IMR-90 (cell line): ENCODE data around the gene B3GALT4. TPM values are rescaled to one million over a fixed set of nuclear protein-coding genes. Genes with fewer than 3 reads are reported as not detected.

Experiments
- ATAC-seq: fragments of 200-7000 bp; cut with Tn5 transposase; 2 replicates; pipeline ENCODE4 v1.9.1; 2020; ENCODE audit warnings: low read depth, mild to moderate bottlenecking, moderate library complexity
- BruUV-seq: library from RNA; stranded (reverse); fragments of 400-500 nt; replicated peaks from 2 replicates; lab custom pipeline; 2021; lab: Mats Ljungman, UMichigan
- CTCF ChIA-PET: fragments of 300-600 bp; formaldehyde crosslinking; extraction: SDS; loops from one replicate; lab custom pipeline; 2021; ENCODE audit warnings: antibody characterized with exemption; lab: Yijun Ruan, JAX
- POLR2A ChIA-PET: fragments of 300-600 bp; sonication (Branson Sonifier 250); formaldehyde crosslinking; loops from one replicate; lab custom pipeline; 2022; ENCODE audit warnings: antibody characterized with exemption; ENCODE audit not compliant: unreplicated experiment; lab: Charles Lee
- DNase-seq: peaks from one replicate; pipeline ENCODE4 v3.0.0; 2013
- H2AFZ ChIP-seq: replicated peaks from 2 replicates; pipeline ENCODE3; 2013; ENCODE audit warnings: low read length, mild to moderate bottlenecking; ENCODE audit not compliant: poor library complexity
- H2AK5ac ChIP-seq: 2 replicates; pipeline ENCODE4 v1.6.1; 2013; ENCODE audit warnings: low read depth, low read length, inconsistent platforms
- H2AK9ac ChIP-seq: replicated peaks from 2 replicates; pipeline ENCODE3; 2013; ENCODE audit warnings: mild to moderate bottlenecking, low read depth, low read length, moderate library complexity; ENCODE audit not compliant: poor library complexity
- H2BK120ac ChIP-seq: 2 replicates; pipeline ENCODE4 v1.6.1; 2013; ENCODE audit warnings: low read depth, low read length, inconsistent platforms
- H2BK15ac ChIP-seq: 3 replicates; pipeline ENCODE4 v1.6.1; 2013; ENCODE audit warnings: low read depth, low read length, inconsistent platforms
- H2BK20ac ChIP-seq: 2 replicates; pipeline ENCODE4 v1.6.1; 2013; ENCODE audit warnings: low read depth, mild to moderate bottlenecking, inconsistent platforms, low read length, moderate library complexity
- H2BK5ac ChIP-seq: 2 replicates; pipeline ENCODE4 v1.6.1; 2013; ENCODE audit warnings: mild to moderate bottlenecking, low read depth, low read length, inconsistent platforms; ENCODE audit not compliant: poor library complexity, severe bottlenecking
- H3K14ac ChIP-seq: replicated peaks from 2 replicates; pipeline ENCODE4 v1.6.1; 2013; ENCODE audit warnings: low read depth, low read length, inconsistent platforms
- H3K18ac ChIP-seq: 2 replicates; pipeline ENCODE4 v1.6.1; 2013; ENCODE audit warnings: low read depth, low read length, control low read depth
- H3K23ac ChIP-seq: 2 replicates; pipeline ENCODE4 v1.6.1; 2013; ENCODE audit warnings: low read depth, low read length, inconsistent platforms
- H3K27ac ChIP-seq: 2 replicates; pipeline ENCODE4 v1.5.1; 2013; ENCODE audit warnings: mild to moderate bottlenecking, control low read depth, low read length; ENCODE audit not compliant: insufficient read depth
- H3K27me3 ChIP-seq: 2 replicates; pipeline ENCODE4 v1.6.1; 2013; ENCODE audit warnings: low read length; ENCODE audit not compliant: control insufficient read depth, insufficient read depth
- H3K36me3 ChIP-seq: 2 replicates; pipeline ENCODE4 v1.6.1; 2013; ENCODE audit warnings: low read length, mixed read lengths; ENCODE audit not compliant: control insufficient read depth, insufficient read depth
- H3K4ac ChIP-seq: 2 replicates; pipeline ENCODE4 v1.6.1; 2013; ENCODE audit warnings: low read depth, low read length, inconsistent platforms
- H3K4me1 ChIP-seq: 2 replicates; pipeline ENCODE4 v1.6.1; 2013; ENCODE audit warnings: low read length, mixed read lengths; ENCODE audit not compliant: control insufficient read depth, insufficient read depth
- H3K4me2 ChIP-seq: 2 replicates; pipeline ENCODE4 v1.6.1; 2013; ENCODE audit warnings: low read depth, mild to moderate bottlenecking, control low read depth, low read length, moderate library complexity
- H3K4me3 ChIP-seq: 2 replicates; pipeline ENCODE4 v1.5.1; 2013; ENCODE audit warnings: low read depth, mild to moderate bottlenecking, control low read depth, low read length, moderate library complexity; ENCODE audit not compliant: insufficient read depth
- H3K56ac ChIP-seq: 2 replicates; pipeline ENCODE4 v1.6.1; 2013; ENCODE audit warnings: low read length, inconsistent platforms; ENCODE audit not compliant: insufficient read depth; ENCODE audit errors: extremely low read depth
- H3K79me1 ChIP-seq, 2 experiments: 2 replicates each; pipeline ENCODE4 v1.6.1; 2013; ENCODE audit warnings: low read length in 2 of 2, inconsistent platforms in 1 of 2, low read depth in 1 of 2
- H3K9ac ChIP-seq: 2 replicates; pipeline ENCODE4 v1.6.1; 2013; ENCODE audit warnings: low read depth, low read length, control low read depth
- H3K9me1 ChIP-seq: 2 replicates; pipeline ENCODE4 v1.6.1; 2013; ENCODE audit warnings: low read length, inconsistent platforms; ENCODE audit not compliant: insufficient read depth
- H3K9me3 ChIP-seq: 2 replicates; pipeline ENCODE4 v1.6.1; 2013; ENCODE audit warnings: low read length; ENCODE audit not compliant: control insufficient read depth, insufficient read depth
- H4K20me1 ChIP-seq: 2 replicates; pipeline ENCODE4 v1.6.1; 2013; ENCODE audit warnings: low read length, inconsistent platforms; ENCODE audit not compliant: insufficient read depth
- H4K5ac ChIP-seq: 2 replicates; pipeline ENCODE4 v1.6.1; 2013; ENCODE audit warnings: mild to moderate bottlenecking, low read depth, low read length, control low read depth
- H4K8ac ChIP-seq, 2 experiments: 2 replicates each; pipeline ENCODE4 v1.6.1; 2013; ENCODE audit warnings: low read depth in 2 of 2, low read length in 2 of 2, control low read depth in 1 of 2, inconsistent platforms in 1 of 2
- H4K91ac ChIP-seq: 2 replicates; pipeline ENCODE4 v1.6.1; 2013; ENCODE audit warnings: low read depth, low read length, inconsistent platforms; ENCODE audit not compliant: insufficient read depth
- CEBPB ChIP-seq: IDR thresholded peaks from 2 replicates; pipeline ENCODE4 v1.6.1; 2012; ENCODE audit warnings: low read depth, low read length, improper control_type of control experiment
- MXI1 ChIP-seq: IDR thresholded peaks from 2 replicates; pipeline ENCODE4 v1.6.1; 2012; ENCODE audit warnings: low read depth, mild to moderate bottlenecking, low read length, moderate library complexity, borderline replicate concordance
- NFE2L2 ChIP-seq: fragments of 150-350 bp; IDR thresholded peaks from 2 replicates; pipeline ENCODE4 v1.6.1; 2016; ENCODE audit warnings: low read depth, mild to moderate bottlenecking, low read length
- POLR2A ChIP-seq: IDR thresholded peaks from 2 replicates; pipeline ENCODE4 v1.6.1; 2012; ENCODE audit warnings: mild to moderate bottlenecking, low read depth, low read length
- RAD21 ChIP-seq: IDR thresholded peaks from 2 replicates; pipeline ENCODE4 v1.6.1; 2012; ENCODE audit warnings: low read length, improper control_type of control experiment
- WGBS, 2 experiments: methylation state at CpG; one replicate each; pipeline versions ENCODE4 v1.1.5 to v1.1.7; 2013; ENCODE audit warnings: missing lambda C conversion rate in 2 of 2; ENCODE audit not compliant: insufficient read length in 1 of 2; ENCODE audit errors: extremely low coverage in 2 of 2; 5-methylcytosine and 5-hydroxymethylcytosine counted together
- dilution Hi-C: fragments of 300-500 bp; cut with HindIII; formaldehyde crosslinking; loops from one replicate; pipeline ENCODE4 v1.14.3; 2018; ENCODE audit warnings: low sequenced_read_pairs; ENCODE audit not compliant: unreplicated experiment
- in situ Hi-C: fragments of 300-500 bp; cut with MboI; formaldehyde crosslinking; loops from 3 replicates; pipeline ENCODE4 v1.14.3; 2019; ENCODE audit warnings: low sequenced_read_pairs, inconsistent platforms, mixed read lengths
- intact Hi-C: fragments of 100-400 bp; cut with micrococcal nuclease; formaldehyde crosslinking; loops from 2 replicates; pipeline ENCODE4 v1.10.0; 2022
- polyA plus RNA-seq, 3 experiments: library from polyadenylated mRNA; depleted of rRNA; stranded (reverse); fragments of >200 nt; gene quantifications; 2 replicates each; pipeline ENCODE4 v1.2.3, GENCODE V29; 2012; ENCODE audit warnings: low replicate concordance in 1 of 3
- total RNA-seq: library from RNA; depleted of rRNA; stranded (reverse); fragments of >200 nt; gene quantifications from 2 replicates; pipeline ENCODE4 v1.2.3, GENCODE V29; 2012

The B3GALT4 gene
- total and polyA plus RNA-seq, 2 of the 4 experiments (the other 2 are of a cell fraction), result 0.70 to 0.72 TPM

DNA sequence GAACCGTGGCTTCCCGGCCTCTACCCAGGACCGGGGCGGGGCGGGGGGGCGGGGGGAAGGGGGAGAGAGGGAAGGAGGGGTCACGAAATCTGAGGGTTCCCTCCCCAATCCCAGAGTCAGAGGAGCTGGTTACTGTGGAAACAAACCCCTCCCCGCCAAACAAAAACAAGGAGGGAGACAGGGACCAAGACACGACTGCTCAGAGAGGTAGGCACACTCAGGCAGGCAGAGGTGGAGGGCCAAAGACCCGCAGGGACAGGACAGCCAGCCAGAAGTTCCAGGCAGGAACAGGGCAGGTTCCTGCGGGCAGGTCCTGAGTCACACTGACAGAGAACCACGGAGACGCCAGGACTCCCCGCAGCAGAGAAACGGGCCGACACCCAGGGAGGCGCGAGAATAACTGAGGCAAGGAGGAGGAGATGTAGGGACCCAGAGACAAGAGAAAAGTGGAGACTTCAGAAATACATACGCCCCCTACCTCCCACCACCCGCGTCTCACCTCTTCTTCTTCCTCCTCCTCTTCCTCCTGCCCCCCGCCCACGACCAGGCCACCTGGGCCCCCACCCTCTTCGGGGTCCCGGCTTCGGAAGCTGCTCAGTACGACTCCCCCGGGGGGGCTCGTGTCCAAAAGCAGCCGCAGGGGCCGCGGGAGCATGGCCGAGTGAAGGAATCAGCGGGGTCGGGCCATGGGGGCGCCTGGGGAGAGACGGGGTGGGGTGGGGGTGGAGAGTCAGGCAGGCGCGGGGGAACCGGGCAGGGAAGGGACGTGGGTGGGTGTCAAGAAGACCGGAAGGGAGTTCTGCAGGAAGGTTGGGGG is 21.2 kb downstream of the B3GALT4 start:
- peaks cover 9% of the 10 kb centered on the region for H4K20me1 ChIP-seq
- peak overlapping the region; percentile 89 for H2AK9ac ChIP-seq
- no peaks in the 10 kb centered on the region for H3K9me3 ChIP-seq
- DNase-seq (peak; percentile 75), ATAC-seq (peak; percentile 44)
- H3K9me1 ChIP-seq, result no peaks in the 10 kb centered on the region
- H2BK5ac ChIP-seq, result peak overlapping the region; percentile 74
- H2BK20ac ChIP-seq, result no peak overlapping the region
- peak overlapping the region; percentile 100 for H3K4me2 ChIP-seq
- in situ Hi-C loops, result no loop called here
- no peak overlapping the region; the same call in 1 of the 2 replicates for H3K18ac ChIP-seq
- ChIA-PET POLR2A (no interaction called here), CTCF (interaction anchor here (2.0 kb wide), 1 partner anchor 21 kb away, joined by 5 read pairs; the partner anchor contains the start of gene B3GALT4)
- dilution Hi-C loops, result no loop called here
- TF ChIP-seq CEBPB, result no peak
- no peak for TF ChIP-seq RAD21
- peak; percentile 91 for TF ChIP-seq POLR2A
- TF ChIP-seq MXI1, result peak; percentile 61; the same call in 1 of the 2 replicates
- TF ChIP-seq NFE2L2, result no peak
- peak overlapping the region; percentile 84 for H3K27ac ChIP-seq
- 8% methylated on average over 2 of the region's 42 CpGs; no CpG with 5 or more reads in 1 of the 2 experiments for WGBS, 2 experiments
- H3K23ac ChIP-seq, result 0 out of 2 replicates have a peak overlapping the region, but pooled peaks have one; percentile 84
- peak overlapping the region; percentile 27; the same call in 1 of the 2 replicates for H4K5ac ChIP-seq
- H3K9ac ChIP-seq, result peak overlapping the region; percentile 83
- BruUV-seq, result no TSS peak
- peak overlapping the region; percentile 79; the same call in 1 of the 2 replicates for H2AK5ac ChIP-seq
- no peaks in the 10 kb centered on the region for H3K27me3 ChIP-seq
- H3K4ac ChIP-seq, result peak overlapping the region; percentile 87
- H3K56ac ChIP-seq, result no peak overlapping the region
- peak overlapping the region; percentile 93 for H2AFZ ChIP-seq
- peak overlapping the region; percentile 72; the same call in 1 of the 2 replicates for H3K14ac ChIP-seq
- H2BK120ac ChIP-seq, result peak overlapping the region; percentile 35; the same call in 1 of the 2 replicates
- intact Hi-C loops, result loop anchor here (5.0 kb wide), 1 partner anchor 119 kb away; the partner anchor contains the start of gene CUTA
- H3K36me3 ChIP-seq, result peaks cover 17% of the 10 kb centered on the region
- no peaks in the 10 kb centered on the region for H3K4me1 ChIP-seq
- H4K91ac ChIP-seq, result peak overlapping the region; percentile 36; the same call in 1 of the 2 replicates
- peak overlapping the region; percentile 46 to 87; a peak in 1 of 4 replicates for H4K8ac ChIP-seq
- peaks cover 15 to 33% of the 10 kb centered on the region in 2 experiments; a peak in 3 of 4 replicates for H3K79me1 ChIP-seq
- H2BK15ac ChIP-seq, result no peak overlapping the region
- H3K4me3 ChIP-seq, result peak overlapping the region; percentile 78
